Measurements from ENCODE around the gene KRT8. TPM values are rescaled to one million over a fixed set of nuclear protein-coding genes. Genes with fewer than 3 reads are reported as not detected.
A peak's percentile ranks its signal among the peaks of the same experiment; 100 is the strongest.

Gene KRT8
- total RNA-seq, 1 donor from 2014 or later, result 15.7 TPM

- Mint-ChIP-seq H3K27ac (ENCODE audit: unreplicated experiment) (peak overlapping the region; percentile 96), H3K4me1 (ENCODE audit: low read depth) (peaks cover 48% of the 10 kb centered on the region), H3K27me3 (ENCODE audit: low read depth) (no peaks in the 10 kb centered on the region), H3K4me3 (ENCODE audit: unreplicated experiment) (peak overlapping the region; percentile 26), H3K9me3 (ENCODE audit: low read depth) (no peaks in the 10 kb centered on the region), H3K36me3 (ENCODE audit: low read depth) (peaks cover 3% of the 10 kb centered on the region)
- no peak for DNase-seq (ENCODE audit: low spot score)
- TF ChIP-seq CTCF (IDR thresholded peaks at IDR 0.05), result no peak
Observed at GRCh38 chr12:52945389-52946232, 40.7 kb upstream of the KRT8 start.

- TF ChIP-seq CTCF (IDR thresholded peaks at IDR 0.05), result no peak
- no peak for DNase-seq (ENCODE audit: low spot score)
- H3K27ac Mint-ChIP-seq (ENCODE audit: unreplicated experiment), result peak overlapping the region; percentile 96
- peaks cover 41% of the 10 kb centered on the region for H3K4me1 Mint-ChIP-seq (ENCODE audit: low read depth)
- H3K27me3 Mint-ChIP-seq (ENCODE audit: low read depth), result no peaks in the 10 kb centered on the region
- H3K36me3 Mint-ChIP-seq (ENCODE audit: low read depth), result peaks cover 2% of the 10 kb centered on the region
- H3K4me3 Mint-ChIP-seq (ENCODE audit: unreplicated experiment), result no peak overlapping the region
- H3K9me3 Mint-ChIP-seq (ENCODE audit: low read depth), result peaks cover 1% of the 10 kb centered on the region
Observed at GRCh38 chr12:52944683-52945388, 40.0 kb upstream of the KRT8 start.

GRCh38 chr12:52942901-52943181, 38.0 kb upstream of the KRT8 start:
- Mint-ChIP-seq H3K4me1 (ENCODE audit: low read depth) (peaks cover 28% of the 10 kb centered on the region), H3K36me3 (ENCODE audit: low read depth) (peaks cover 2% of the 10 kb centered on the region), H3K9me3 (ENCODE audit: low read depth) (peaks cover 5% of the 10 kb centered on the region), H3K4me3 (ENCODE audit: unreplicated experiment) (no peak overlapping the region), H3K27me3 (ENCODE audit: low read depth) (no peaks in the 10 kb centered on the region), H3K27ac (ENCODE audit: unreplicated experiment) (no peak overlapping the region)
- no peak for DNase-seq (ENCODE audit: low spot score)
- TF ChIP-seq CTCF (IDR thresholded peaks at IDR 0.05), result no peak

GRCh38 chr12:52942066-52942900, 37.4 kb upstream of the KRT8 start:
- Mint-ChIP-seq H3K27me3 (ENCODE audit: low read depth) (no peaks in the 10 kb centered on the region), H3K27ac (ENCODE audit: unreplicated experiment) (no peak overlapping the region), H3K9me3 (ENCODE audit: low read depth) (peaks cover 5% of the 10 kb centered on the region), H3K4me3 (ENCODE audit: unreplicated experiment) (no peak overlapping the region), H3K4me1 (ENCODE audit: low read depth) (peaks cover 26% of the 10 kb centered on the region), H3K36me3 (ENCODE audit: low read depth) (peaks cover 2% of the 10 kb centered on the region)
- no peak for TF ChIP-seq CTCF (IDR thresholded peaks at IDR 0.05)
- no peak for DNase-seq (ENCODE audit: low spot score)

GRCh38 chr12:52929538-52929937, 24.7 kb upstream of the KRT8 start:
- peaks cover 40% of the 10 kb centered on the region for H3K4me1 Mint-ChIP-seq (ENCODE audit: low read depth)
- TF ChIP-seq CTCF (IDR thresholded peaks at IDR 0.05), result no peak
- H3K27ac Mint-ChIP-seq (ENCODE audit: unreplicated experiment), result no peak overlapping the region

More at GRCh38 chr12:52929538-52929937, 24.7 kb upstream of the KRT8 start:
- Mint-ChIP-seq H3K4me3 (ENCODE audit: unreplicated experiment) (no peak overlapping the region), H3K27me3 (ENCODE audit: low read depth) (no peaks in the 10 kb centered on the region), H3K9me3 (ENCODE audit: low read depth) (no peaks in the 10 kb centered on the region), H3K36me3 (ENCODE audit: low read depth) (no peaks in the 10 kb centered on the region)
- no peak for DNase-seq (ENCODE audit: low spot score)

All from chondrocyte (in vitro differentiated cells).